Psoas muscle (tissue), 8 donors: Measurements from ENCODE around the gene NLRP14. TPM values are rescaled to one million over a fixed set of nuclear protein-coding genes. Genes with fewer than 3 reads are reported as not detected.

Experiments used
- ATAC-seq, 4 donors: fragments of 200-7000 bp; cut with Tn5 transposase; one replicate each; pipeline ENCODE4 v1.9.1; 2020; ENCODE audit warnings: moderate library complexity in 3 of 4, mild to moderate bottlenecking in 2 of 4
- DNase-seq, 2 donors: peaks; one replicate each; pipeline ENCODE4 v3.0.0-alpha.2; 2020
- H3K27ac ChIP-seq: fragments of 200-600 bp; one replicate; pipeline ENCODE4 v1.8.0; 2022
- H3K27me3 ChIP-seq, 3 donors: fragments of 200-600 bp in 1 of 3; one replicate each; pipeline versions ENCODE4 v1.6.1 to v1.8.0; 2013 to 2022; ENCODE audit warnings: low read length in 2 of 3, mild to moderate bottlenecking in 2 of 3, moderate library complexity in 1 of 3; ENCODE audit not compliant: insufficient read depth in 3 of 3
- H3K36me3 ChIP-seq, 2 donors: fragments of 200-600 bp in 1 of 2; one replicate each; pipeline versions ENCODE4 v1.6.1 to v1.8.0; 2013 to 2022; ENCODE audit warnings: low read depth in 1 of 2, mild to moderate bottlenecking in 1 of 2, moderate library complexity in 1 of 2; ENCODE audit not compliant: insufficient read depth in 1 of 2
- H3K4me1 ChIP-seq: fragments of 200-600 bp; one replicate; pipeline ENCODE4 v1.8.0; 2022
- H3K4me3 ChIP-seq: fragments of 200-600 bp; one replicate; pipeline ENCODE4 v1.8.0; 2022; ENCODE audit warnings: mild to moderate bottlenecking
- H3K9me3 ChIP-seq: fragments of 200-600 bp; one replicate; pipeline ENCODE4 v1.8.0; 2022
- CTCF ChIP-seq: fragments of 200-600 bp; IDR thresholded peaks from one replicate; pipeline ENCODE4 v1.8.0; 2022; ENCODE audit warnings: antibody characterized with exemption
- WGBS, 3 donors: extraction: QIAGEN DNeasy Blood & Tissue Kit; methylation state at CpG; one replicate each; pipeline versions ENCODE4 v1.1.6 to v1.1.7; 2013; 5-methylcytosine and 5-hydroxymethylcytosine counted together
- intact Hi-C, 2 donors: fragments of 100-400 bp; cut with DNase I; formaldehyde crosslinking; loops; one replicate each; pipeline versions ENCODE4 v1.11.0 to v1.14.2; 2022
- polyA plus RNA-seq, 3 donors: library from polyadenylated mRNA; stranded (reverse); fragments of 200-250 nt; gene quantifications; one replicate each; pipeline ENCODE4 v1.2.3, GENCODE V29; 2013
- total RNA-seq, 4 donors: library from RNA; stranded (reverse); fragmentation: NEBNext Ultra II Directional in 2 of 4; extraction: Animal tissue kit (Norgen Biotek cat#: 25700) in 2 of 4; gene quantifications; one replicate each; pipeline versions ENCODE4 v1.2.1 to v1.2.4, GENCODE V29; 2021 to 2023
- donor health status: healthy with polysubstance abuse.
- donor health status: DM: no; HTN: no; CAD: no; lungs with moderate emphysema.
- donor health status: Bipolar disorder and iron deficiency.
- donor health status: healthy.
- donor health status: DM: yes; HTN: yes; CAD: no.
- donor health status: DM: no; HTN: no; CAD: no.
- donor health status: DM: no; HTN: no; CAD: no.
- donor health status: DM: yes; HTN: yes; CAD: no.

NLRP14 gene
- total and polyA plus RNA-seq, 7 donors: 0.06 TPM; not detected in 6

DNA sequence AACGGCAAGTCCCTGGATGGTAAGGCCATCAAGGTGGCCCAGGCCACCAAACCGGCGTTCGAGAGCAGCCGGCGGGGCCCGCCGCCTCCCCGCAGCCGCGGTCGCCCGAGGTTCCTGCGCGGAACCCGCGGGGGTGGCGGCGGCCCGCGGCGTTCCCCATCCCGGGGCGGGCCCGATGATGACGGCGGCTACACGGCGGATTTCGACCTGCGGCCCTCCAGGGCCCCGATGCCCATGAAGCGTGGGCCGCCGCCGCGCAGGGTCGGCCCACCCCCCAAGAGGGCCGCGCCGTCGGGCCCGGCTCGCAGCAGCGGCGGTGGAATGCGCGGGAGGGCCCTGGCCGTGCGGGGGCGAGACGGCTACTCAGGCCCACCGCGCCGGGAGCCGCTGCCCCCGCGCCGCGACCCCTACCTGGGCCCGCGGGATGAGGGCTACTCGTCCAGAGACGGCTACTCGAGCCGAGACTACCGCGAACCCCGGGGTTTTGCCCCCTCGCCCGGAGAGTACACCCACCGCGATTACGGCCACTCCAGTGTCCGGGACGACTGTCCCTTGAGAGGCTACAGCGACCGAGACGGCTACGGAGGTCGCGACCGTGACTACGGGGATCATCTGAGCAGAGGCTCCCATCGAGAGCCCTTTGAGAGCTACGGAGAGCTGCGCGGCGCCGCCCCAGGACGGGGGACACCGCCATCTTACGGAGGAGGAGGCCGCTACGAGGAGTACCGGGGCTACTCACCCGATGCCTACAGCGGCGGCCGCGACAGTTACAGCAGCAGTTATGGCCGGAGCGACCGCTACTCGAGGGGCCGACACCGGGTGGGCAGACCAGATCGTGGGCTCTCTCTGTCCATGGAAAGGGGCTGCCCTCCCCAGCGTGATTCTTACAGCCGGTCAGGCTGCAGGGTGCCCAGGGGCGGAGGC, 69.3 kb downstream of the NLRP14 start:
- Histone ChIP-seq H3K27ac (no peak overlapping the region), H3K4me1 (no peaks in the 10 kb centered on the region), H3K4me3 (no peak overlapping the region), H3K27me3 (peaks cover 2 to 7% (median 5%) of the 10 kb centered on the region in 3 donors), H3K9me3 (no peaks in the 10 kb centered on the region), H3K36me3 (no peaks in the 10 kb centered on the region)
- ATAC-seq (no peak), DNase-seq (peak; percentile 7 to 44)
- intact Hi-C loops: loop anchor here in 1 of 2 donors (10.0 kb wide), 1 partner anchor 895 kb away; the partner anchor contains the start of gene EIF3F
- WGBS, 3 donors: 79 to 86% (median 80%) methylated on average over 81 to 111 of the region's 111 CpGs
- no peak for TF ChIP-seq CTCF

DNA sequence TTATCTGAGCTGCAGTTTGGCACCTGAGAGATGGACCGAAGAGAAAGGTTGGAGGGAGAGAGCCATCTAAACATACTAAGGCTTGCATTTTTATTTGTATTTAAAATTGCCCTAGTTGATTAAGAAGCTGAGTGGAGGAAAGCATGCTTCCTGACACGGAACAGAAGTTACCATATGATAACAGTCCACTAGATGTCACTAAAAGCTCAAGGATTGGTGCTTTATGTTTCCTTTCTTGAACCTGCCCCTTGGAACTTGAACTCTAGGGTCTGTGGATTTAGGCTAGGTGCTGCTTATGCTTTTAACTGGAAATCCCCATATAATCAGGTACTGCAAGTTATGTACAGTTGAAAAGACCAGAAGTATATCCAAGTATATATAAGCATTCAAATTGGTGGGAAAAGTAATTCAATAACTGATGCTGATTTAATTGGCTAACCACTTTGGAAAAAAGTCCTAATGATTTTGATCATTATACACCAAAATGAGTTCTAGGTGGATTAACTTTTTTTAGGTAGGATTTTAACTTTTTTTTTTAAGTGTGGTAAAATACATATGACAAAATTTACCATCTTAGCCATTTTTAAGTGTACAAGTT, 78.1 kb downstream of the NLRP14 start:
- H3K4me1 ChIP-seq: no peaks in the 10 kb centered on the region
- no peak overlapping the region for H3K27ac ChIP-seq
- whole genome bisulfite sequencing, 3 donors: 5 to 8% (median 7%) methylated on average over 2 of the region's 2 CpGs
- intact Hi-C loops: loop anchor here (2.0 to 10.0 kb wide), 6 partner anchors 344 to 999 kb away; partner anchors contain the start of gene EIF3F (in 1 of the 2)
- H3K4me3 ChIP-seq: no peak overlapping the region
- DNase-seq (no peak), ATAC-seq (peak; percentile 51 to 83 (median 58))
- no peaks in the 10 kb centered on the region for H3K36me3 ChIP-seq
- H3K27me3 ChIP-seq: peaks cover 0 to 3% (median 0%) of the 10 kb centered on the region in 3 donors
- no peaks in the 10 kb centered on the region for H3K9me3 ChIP-seq
- TF ChIP-seq CTCF: peak; percentile 62

DNA sequence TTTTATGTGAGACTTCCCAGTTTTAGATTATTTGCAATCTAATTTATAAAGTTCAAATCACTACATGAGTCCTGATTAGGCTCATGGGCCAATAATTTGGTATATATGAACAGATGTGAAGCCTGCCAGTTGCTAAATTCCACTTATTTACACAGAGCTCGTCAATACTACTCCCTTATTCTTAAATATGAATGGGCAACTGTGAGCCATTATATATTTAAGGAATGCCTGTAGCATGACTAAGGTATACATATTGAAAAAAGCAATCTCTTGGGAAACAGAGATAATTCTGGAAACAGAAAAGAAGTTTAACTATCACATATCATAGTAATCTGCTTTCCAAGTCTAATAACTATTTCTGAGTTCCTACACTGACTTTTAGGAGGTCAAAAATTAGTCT, 95.5 kb downstream of the NLRP14 start:
- no peak for ATAC-seq
- WGBS, 3 donors: 18 to 26% (median 24%) methylated on average over 1 of the region's 1 CpG
- TF ChIP-seq CTCF: no peak

DNA sequence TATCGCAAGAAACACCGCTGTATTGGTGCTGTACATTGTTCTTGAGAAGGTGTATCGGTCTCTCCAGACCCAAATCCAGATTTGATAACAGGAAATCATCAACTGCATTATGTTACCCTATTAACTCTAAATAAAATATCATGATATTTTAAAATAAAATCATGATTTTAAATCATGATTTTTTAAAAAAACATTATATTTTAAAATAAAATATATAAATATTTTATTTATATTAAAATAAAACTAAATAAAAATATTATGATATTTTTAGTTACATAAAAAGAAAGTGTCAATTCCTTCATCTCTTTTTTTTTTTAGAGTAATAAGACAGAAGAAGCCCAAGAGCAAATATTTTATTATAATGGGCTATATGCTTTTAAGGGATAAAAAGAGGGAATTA, 96.1 kb downstream of the NLRP14 start:
- no peak for DNase-seq
- no peaks in the 10 kb centered on the region for H3K9me3 ChIP-seq
- no peak overlapping the region for H3K27ac ChIP-seq
- no peak for TF ChIP-seq CTCF
- H3K36me3 ChIP-seq: no peaks in the 10 kb centered on the region
- intact Hi-C loops: no loop called here
- no peaks in the 10 kb centered on the region for H3K4me1 ChIP-seq
- no peak for ATAC-seq
- no peak overlapping the region for H3K4me3 ChIP-seq
- peaks cover 0 to 4% (median 3%) of the 10 kb centered on the region in 3 donors for H3K27me3 ChIP-seq
- WGBS, 3 donors: 89 to 93% (median 92%) methylated on average over 3 of the region's 3 CpGs

More for the DNA sequence above, 95.5 kb downstream of the NLRP14 start:
- Histone ChIP-seq H3K4me1 (no peaks in the 10 kb centered on the region), H3K27ac (no peak overlapping the region), H3K27me3 (peaks cover 0 to 4% (median 3%) of the 10 kb centered on the region in 3 donors), H3K36me3 (no peaks in the 10 kb centered on the region), H3K9me3 (no peaks in the 10 kb centered on the region), H3K4me3 (no peak overlapping the region)
- intact Hi-C loops: no loop called here
- DNase-seq: no peak

Other genes starting within 250 kb of the NLRP14 start
- gene OR2AG2, start 248.5 kb upstream of the NLRP14 start, total RNA-seq: not detected
- gene OR2AG2, start 248.5 kb upstream of the NLRP14 start, polyA plus RNA-seq: under 1 TPM in 1 of 3 donors, not detected in 2; 0.01 TPM
- gene OR2AG1, start 237.5 kb upstream of the NLRP14 start, total RNA-seq: not detected
- gene OR2AG1, start 237.5 kb upstream of the NLRP14 start, polyA plus RNA-seq: not detected
- not detected for gene OR6A2, start 220.8 kb upstream of the NLRP14 start, total RNA-seq
- gene OR6A2, start 220.8 kb upstream of the NLRP14 start, polyA plus RNA-seq: not detected
- gene OR10A5, start 174.8 kb upstream of the NLRP14 start, total RNA-seq: not detected
- gene OR10A5, start 174.8 kb upstream of the NLRP14 start, polyA plus RNA-seq: not detected
- gene OR10A2, start 157.4 kb upstream of the NLRP14 start, total RNA-seq: not detected
- not detected for gene OR10A2, start 157.4 kb upstream of the NLRP14 start, polyA plus RNA-seq
- gene OR10A4, start 143.9 kb upstream of the NLRP14 start, total RNA-seq: not detected
- gene OR10A4, start 143.9 kb upstream of the NLRP14 start, polyA plus RNA-seq: not detected
- not detected for gene OR2D2, start 128.0 kb upstream of the NLRP14 start, total RNA-seq
- gene OR2D2, start 128.0 kb upstream of the NLRP14 start, polyA plus RNA-seq: not detected
- not detected for gene OR2D3, start 99.5 kb upstream of the NLRP14 start, total RNA-seq
- not detected for gene OR2D3, start 99.5 kb upstream of the NLRP14 start, polyA plus RNA-seq
- under 1 TPM; 0.11 to 0.36 (median 0.21) TPM for gene ZNF215, start 94.1 kb upstream of the NLRP14 start, total RNA-seq
- gene ZNF215, start 94.1 kb upstream of the NLRP14 start, polyA plus RNA-seq: under 1 TPM; 0.07 to 0.35 (median 0.23) TPM
- gene ZNF214, start 133 bp upstream of the NLRP14 start, total RNA-seq: under 1 TPM; 0.30 to 0.97 (median 0.64) TPM
- gene ZNF214, start 133 bp upstream of the NLRP14 start, polyA plus RNA-seq: under 1 TPM; 0.46 to 0.90 (median 0.75) TPM
- gene RBMXL2, start 68.5 kb downstream of the NLRP14 start, total RNA-seq: not detected
- not detected for gene RBMXL2, start 68.5 kb downstream of the NLRP14 start, polyA plus RNA-seq
- gene SYT9, start 231.4 kb downstream of the NLRP14 start, total RNA-seq: not detected
- under 1 TPM in 2 of 3 donors, not detected in 1; 0.03 TPM for gene SYT9, start 231.4 kb downstream of the NLRP14 start, polyA plus RNA-seq